T1000 (cell line): Measurements from ENCODE around the gene ZNF33B.
"Not testable (repeated sequence)": the region's sequence is repeated elsewhere in the genome, so short reads cannot be mapped to it uniquely, and the experiment has no call there.

ENCODE experiments used
- DNase-seq: peaks from one replicate; lab custom pipeline; 2025; ENCODE audit warnings: mixed read lengths; lab: John Stamatoyannopoulos, UW

The ZNF33B gene

GRCh38 chr10:42615419-42615818 lies 23.0 kb downstream of the ZNF33B start:
- DNase-seq: no peak

GRCh38 chr10:42609872-42610271 lies 28.5 kb downstream of the ZNF33B start:
- DNase-seq: no peak

DNA sequence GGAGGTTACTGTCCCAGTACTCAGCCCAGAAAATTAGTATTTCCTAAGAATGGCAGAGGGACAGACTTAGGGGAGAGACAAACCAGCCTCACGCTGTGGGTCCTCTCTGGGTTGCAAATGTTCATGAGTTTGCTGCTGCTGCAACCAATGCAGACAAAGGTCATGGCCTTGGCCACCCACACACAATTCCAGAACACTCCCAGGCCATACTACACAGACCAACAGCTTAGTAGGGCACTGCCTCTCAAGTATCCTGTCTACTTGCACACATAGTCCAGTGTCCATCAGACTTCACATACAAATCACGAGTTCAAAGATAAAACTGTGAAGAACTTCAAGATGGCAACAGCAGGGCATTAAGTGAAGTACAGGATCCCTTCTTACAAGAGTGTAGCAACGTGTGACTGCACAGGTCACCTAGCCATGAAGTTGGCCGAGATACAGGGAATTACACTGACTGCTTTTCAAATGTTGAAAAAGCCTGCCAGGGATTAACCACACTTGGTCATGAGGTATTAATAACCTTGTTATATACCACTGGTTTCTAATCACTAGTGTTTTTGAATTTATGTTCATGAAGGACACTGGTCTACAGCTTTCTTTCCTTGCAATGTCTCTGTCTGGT lies 40.0 kb downstream of the ZNF33B start:
- DNase-seq: no peak

DNA sequence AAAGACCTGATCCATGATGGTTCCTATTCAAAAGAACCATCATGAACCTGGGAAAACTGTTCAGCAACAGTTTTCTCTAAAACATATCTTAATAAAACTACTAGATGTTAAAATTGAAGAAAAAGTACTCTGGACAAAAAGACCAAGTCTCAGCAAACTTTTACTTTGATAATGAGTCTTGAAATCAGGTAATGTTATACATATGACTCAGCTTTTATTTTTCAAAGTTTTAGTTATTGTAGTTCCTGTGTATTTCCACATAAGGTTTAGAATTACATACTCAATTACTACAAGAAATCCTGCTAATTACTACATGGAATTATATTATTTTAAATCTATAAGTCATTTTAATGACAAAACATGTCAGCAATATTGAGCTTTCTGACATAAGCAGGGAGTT lies 42.2 kb downstream of the ZNF33B start:
- DNase-seq: no peak

- DNase-seq: no peak
Measured at GRCh38 chr10:42594246-42594650, 44.1 kb downstream of the ZNF33B start.

GRCh38 chr10:42593284-42593683 lies 45.1 kb downstream of the ZNF33B start:
- no peak for DNase-seq

GRCh38 chr10:42583828-42584227 lies 54.5 kb downstream of the ZNF33B start:
- no peak for DNase-seq

DNA sequence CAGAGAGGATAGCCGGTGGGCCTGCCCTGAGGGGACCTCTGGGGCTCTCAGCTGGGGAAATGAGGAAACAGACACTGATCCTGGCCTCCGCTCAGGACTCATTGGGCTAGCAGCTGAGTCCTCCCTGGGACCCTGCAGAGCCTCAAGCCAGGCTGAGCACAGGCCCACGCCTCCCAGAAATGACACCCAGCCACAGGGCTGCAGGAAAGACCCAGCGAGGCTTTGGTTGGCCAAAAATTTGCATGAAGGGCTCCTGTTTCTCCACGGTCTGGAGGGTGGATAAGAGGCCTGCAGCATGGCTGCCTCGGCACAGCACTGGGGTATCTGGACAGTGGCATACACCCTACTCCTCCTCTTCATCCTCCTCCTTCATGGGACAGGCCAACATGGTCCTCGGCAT lies 60.4 kb downstream of the ZNF33B start:
- DNase-seq: no peak

DNA sequence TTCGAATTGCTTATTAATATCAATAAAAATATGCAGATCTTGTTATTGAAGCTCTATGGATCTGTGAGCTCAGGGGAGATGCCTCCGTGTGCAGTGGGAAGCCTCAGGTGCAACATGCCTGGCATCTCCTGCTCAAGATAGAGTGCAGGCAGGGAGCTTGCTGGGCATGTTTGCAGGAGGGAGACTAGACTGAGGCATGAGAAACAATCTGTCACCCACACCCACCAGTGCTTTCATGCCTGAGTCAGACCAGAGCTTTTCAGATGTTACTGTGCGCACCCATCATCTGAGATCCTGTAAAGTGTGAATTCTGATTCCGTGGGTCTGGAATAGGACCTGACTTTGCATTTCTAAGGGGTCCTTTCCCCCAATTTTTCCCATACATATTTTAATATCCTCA lies 62.0 kb downstream of the ZNF33B start:
- no peak for DNase-seq

GRCh38 chr10:42574336-42574735 lies 64.0 kb downstream of the ZNF33B start:
- no peak for DNase-seq

GRCh38 chr10:42556931-42557330 lies 81.4 kb downstream of the ZNF33B start:
- no peak for DNase-seq

- not testable (repeated sequence) for DNase-seq
Measured at GRCh38 chr10:42553576-42553975, 84.8 kb downstream of the ZNF33B start.

DNA sequence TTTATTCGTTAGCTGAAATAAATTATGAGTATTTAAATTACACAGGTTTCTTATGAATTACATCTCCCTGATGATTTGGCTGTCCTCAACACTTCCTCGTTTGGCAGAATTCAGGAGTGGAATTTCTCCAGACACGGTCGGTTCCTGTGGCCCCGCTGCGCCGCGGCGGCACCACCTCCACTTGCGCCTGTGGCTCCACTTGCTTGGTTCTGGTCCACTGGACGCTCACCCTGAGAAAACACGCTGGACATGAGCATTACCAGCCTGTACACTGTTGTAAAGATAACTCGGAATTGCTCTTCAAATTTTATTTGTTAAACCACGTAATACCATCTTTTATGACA lies 85.3 kb downstream of the ZNF33B start:
- DNase-seq: no peak

- DNase-seq: peak; percentile 88
Measured at GRCh38 chr10:42552188-42553063, 85.9 kb downstream of the ZNF33B start.

DNA sequence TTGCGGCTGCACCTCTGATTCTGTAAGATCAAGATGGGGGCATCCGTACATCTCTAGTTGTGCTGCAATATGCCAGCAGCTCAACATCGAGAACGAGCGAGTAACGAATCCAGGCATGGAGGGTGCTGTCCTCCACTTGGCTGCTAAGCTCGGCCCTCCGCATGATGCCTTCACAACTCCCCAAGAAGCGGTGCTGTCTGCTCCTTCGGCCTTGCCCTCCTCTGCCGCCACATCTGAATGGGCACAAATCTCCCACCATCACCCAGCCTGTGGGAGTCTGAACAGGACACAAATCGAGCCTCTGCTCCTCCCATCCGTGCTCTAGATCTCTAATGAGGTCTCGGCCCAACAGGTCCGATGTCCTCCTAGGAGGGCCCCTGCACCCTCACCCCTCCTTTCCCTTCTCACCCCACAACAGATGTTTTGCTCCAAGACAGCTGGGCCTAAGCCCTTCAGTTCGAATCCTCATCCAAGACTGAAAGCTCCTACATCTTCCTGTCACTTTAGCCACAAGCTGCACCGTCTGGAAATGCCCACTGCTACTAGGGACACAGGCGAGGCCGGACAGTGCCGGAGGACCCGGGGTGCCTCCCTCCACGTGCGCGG lies 86.7 kb downstream of the ZNF33B start:
- no peak for DNase-seq

- no peak for DNase-seq
Measured at GRCh38 chr10:42549851-42550250, 88.5 kb downstream of the ZNF33B start.

- no peak for DNase-seq
Measured at GRCh38 chr10:42548254-42548653, 90.1 kb downstream of the ZNF33B start.

DNA sequence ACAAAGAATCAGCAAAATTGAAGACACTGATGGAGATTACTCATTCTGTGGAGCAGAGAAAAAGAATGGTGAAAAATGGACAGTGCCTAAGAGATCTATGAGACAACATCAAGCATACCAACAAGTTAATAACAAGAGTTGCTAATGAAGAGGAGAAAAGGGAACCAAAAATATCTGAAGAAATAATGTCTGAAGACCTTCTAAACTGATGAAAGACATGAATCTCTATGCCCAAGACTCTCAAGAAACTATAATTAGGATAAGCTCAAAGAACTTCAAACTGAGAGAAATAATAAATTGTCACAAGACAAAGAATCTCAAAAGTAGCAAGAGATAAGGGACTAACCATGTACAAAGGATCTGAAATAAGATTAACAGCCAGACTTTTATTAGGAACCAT lies 93.4 kb downstream of the ZNF33B start:
- DNase-seq: no peak

GRCh38 chr10:42543840-42544372 lies 94.5 kb downstream of the ZNF33B start:
- DNase-seq: no peak
